Choroid plexus epithelial cell (primary cell): ENCODE data around the gene CERS4.
A peak's percentile ranks its signal among the peaks of the same experiment; 100 is the strongest.

Experiments
- DNase-seq: peaks from one replicate; pipeline ENCODE4 v3.0.0-alpha.2; 2010; ENCODE audit warnings: low read depth
- H3K4me3 ChIP-seq: 2 replicates; pipeline ENCODE4 v1.5.1; 2011; ENCODE audit warnings: low read depth, mild to moderate bottlenecking, control low read depth, low read length, moderate library complexity
- CTCF ChIP-seq: conservative IDR thresholded peaks from 2 replicates; pipeline ENCODE4 v1.5.1; 2011; ENCODE audit warnings: low read depth, mild to moderate bottlenecking, control low read depth, inconsistent platforms, low read length, moderate library complexity

The CERS4 gene

GRCh38 chr19:8252922-8253589 lies 43.9 kb downstream of the CERS4 start:
- no peak overlapping the region for H3K4me3 ChIP-seq
- DNase-seq, result peak; percentile 84
- peak; percentile 95 for TF ChIP-seq CTCF

GRCh38 chr19:8253678-8254077 lies 44.5 kb downstream of the CERS4 start:
- no peak for DNase-seq
- H3K4me3 ChIP-seq, result no peak overlapping the region
- TF ChIP-seq CTCF, result no peak

GRCh38 chr19:8254286-8255001 lies 45.3 kb downstream of the CERS4 start:
- no peak overlapping the region for H3K4me3 ChIP-seq
- no peak for DNase-seq
- TF ChIP-seq CTCF, result no peak

- TF ChIP-seq CTCF, result no peak
- DNase-seq, result no peak
Measured at GRCh38 chr19:8255426-8256125, 46.4 kb downstream of the CERS4 start.

GRCh38 chr19:8256276-8257051 lies 47.3 kb downstream of the CERS4 start:
- TF ChIP-seq CTCF, result no peak
- DNase-seq, result no peak
- H3K4me3 ChIP-seq, result no peak overlapping the region

More at GRCh38 chr19:8255426-8256125, 46.4 kb downstream of the CERS4 start:
- H3K4me3 ChIP-seq, result no peak overlapping the region

- TF ChIP-seq CTCF, result no peak
- H3K4me3 ChIP-seq, result no peak overlapping the region
- no peak for DNase-seq
Measured at GRCh38 chr19:8257052-8257443, 47.9 kb downstream of the CERS4 start.
